H9 (cell line): ENCODE measurements around the gene ANKMY2. TPM values are rescaled to one million over a fixed set of nuclear protein-coding genes. Genes with fewer than 3 reads are reported as not detected.

Experiments
- DNase-seq: peaks from one replicate; pipeline ENCODE4 v3.0.0-alpha.2; 2017
- H2AFZ ChIP-seq: one replicate; pipeline ENCODE4 v1.6.1; 2013; ENCODE audit warnings: mild to moderate bottlenecking, low read length, control low read depth, moderate library complexity
- H2AK5ac ChIP-seq: 2 replicates; pipeline ENCODE4 v1.6.1; 2013; ENCODE audit warnings: low read length, control low read depth, mixed read lengths; ENCODE audit not compliant: insufficient read length
- H2BK120ac ChIP-seq: one replicate; pipeline ENCODE4 v1.6.1; 2013; ENCODE audit warnings: low read depth, mild to moderate bottlenecking, low read length, control low read depth, inconsistent platforms; ENCODE audit not compliant: poor library complexity, severe bottlenecking
- H2BK12ac ChIP-seq: 2 replicates; pipeline ENCODE4 v1.6.1; 2013; ENCODE audit warnings: low read length, control low read depth, mixed read lengths, low read depth; ENCODE audit not compliant: insufficient read length
- H2BK15ac ChIP-seq: 2 replicates; pipeline ENCODE4 v1.6.1; 2013; ENCODE audit warnings: low read depth, low read length, control low read depth
- H2BK20ac ChIP-seq: one replicate; pipeline ENCODE4 v1.6.1; 2013; ENCODE audit warnings: low read depth, mild to moderate bottlenecking, low read length, control low read depth, inconsistent platforms; ENCODE audit not compliant: poor library complexity, severe bottlenecking
- H2BK5ac ChIP-seq: 2 replicates; pipeline ENCODE4 v1.6.1; 2013; ENCODE audit warnings: low read length, control low read depth, mixed read lengths; ENCODE audit not compliant: insufficient read length
- H3K14ac ChIP-seq: 2 replicates; pipeline ENCODE4 v1.6.1; 2013; ENCODE audit warnings: low read length, control low read depth; ENCODE audit not compliant: insufficient read depth
- H3K18ac ChIP-seq: 2 replicates; pipeline ENCODE4 v1.6.1; 2013; ENCODE audit warnings: low read depth, mild to moderate bottlenecking, mixed read lengths, low read length, control low read depth; ENCODE audit not compliant: insufficient read length
- H3K23ac ChIP-seq: 2 replicates; pipeline ENCODE4 v1.6.1; 2013; ENCODE audit warnings: low read length, control low read depth, mixed read lengths, low read depth; ENCODE audit not compliant: insufficient read length
- H3K23me2 ChIP-seq: 2 replicates; pipeline ENCODE4 v1.6.1; 2013; ENCODE audit warnings: low read depth, mild to moderate bottlenecking, mixed read lengths, low read length, control low read depth; ENCODE audit not compliant: insufficient read length, poor library complexity, severe bottlenecking
- H3K27ac ChIP-seq: 2 replicates; pipeline ENCODE4 v1.5.1; 2013; ENCODE audit warnings: low read length, control low read depth, mixed read lengths, low read depth; ENCODE audit not compliant: insufficient read length
- H3K27me3 ChIP-seq: 2 replicates; pipeline ENCODE4 v1.6.1; 2013; ENCODE audit warnings: low read length, control low read depth, inconsistent platforms; ENCODE audit not compliant: insufficient read depth
- H3K4ac ChIP-seq: 2 replicates; pipeline ENCODE4 v1.6.1; 2013; ENCODE audit warnings: low read depth, mild to moderate bottlenecking, control low read depth, inconsistent platforms, low read length, moderate library complexity
- H3K4me1 ChIP-seq: 2 replicates; pipeline ENCODE4 v1.6.1; 2013; ENCODE audit warnings: low read length, control low read depth, inconsistent platforms; ENCODE audit not compliant: insufficient read depth
- H3K4me2 ChIP-seq: 2 replicates; pipeline ENCODE4 v1.6.1; 2013; ENCODE audit warnings: low read length, control low read depth, mixed read lengths; ENCODE audit not compliant: insufficient read length, insufficient read depth
- H3K56ac ChIP-seq: 2 replicates; pipeline ENCODE4 v1.6.1; 2013; ENCODE audit warnings: low read depth, mild to moderate bottlenecking, mixed read lengths, low read length, control low read depth; ENCODE audit not compliant: insufficient read length
- H3K79me1 ChIP-seq: 2 replicates; pipeline ENCODE4 v1.6.1; 2013; ENCODE audit warnings: low read depth, mild to moderate bottlenecking, moderate library complexity, low read length, control low read depth, inconsistent platforms; ENCODE audit not compliant: insufficient read depth, poor library complexity, severe bottlenecking
- H3K79me2 ChIP-seq: 2 replicates; pipeline ENCODE4 v1.6.1; 2013; ENCODE audit warnings: low read length, control low read depth, inconsistent platforms; ENCODE audit not compliant: insufficient read depth
- H3K9ac ChIP-seq: 2 replicates; pipeline ENCODE4 v1.6.1; 2013; ENCODE audit warnings: low read length, control low read depth, mixed read lengths; ENCODE audit not compliant: insufficient read length; ENCODE audit errors: extremely low read depth
- H3K9me3 ChIP-seq: one replicate; pipeline ENCODE4 v1.6.1; 2013; ENCODE audit warnings: low read depth, low read length, inconsistent platforms; ENCODE audit not compliant: control insufficient read depth
- H3T11ph ChIP-seq: one replicate; pipeline ENCODE4 v1.6.1; 2013; ENCODE audit warnings: mild to moderate bottlenecking, low read length, control low read depth, inconsistent platforms
- H4K20me1 ChIP-seq: one replicate; pipeline ENCODE4 v1.6.1; 2013; ENCODE audit not compliant: control insufficient read depth, insufficient read length, insufficient read depth
- H4K5ac ChIP-seq: 2 replicates; pipeline ENCODE4 v1.6.1; 2013; ENCODE audit warnings: low read depth, mild to moderate bottlenecking, mixed read lengths, low read length, control low read depth; ENCODE audit not compliant: insufficient read length
- H4K8ac ChIP-seq: replicated peaks from 2 replicates; pipeline ENCODE4 v1.6.1; 2013; ENCODE audit warnings: low read length, control low read depth, mixed read lengths, low read depth; ENCODE audit not compliant: insufficient read length
- H4K91ac ChIP-seq: 2 replicates; pipeline ENCODE4 v1.6.1; 2013; ENCODE audit warnings: low read depth, mild to moderate bottlenecking, moderate library complexity, mixed read lengths, low read length, control low read depth; ENCODE audit not compliant: insufficient read length
- H3K27ac Mint-ChIP-seq, 3 experiments: 2 replicates in 2 of 3; 3 replicates in 1 of 3; pipeline ENCODE4 v1.8.0; 2020 to 2021; ENCODE audit warnings: mixed read lengths in 3 of 3, mild to moderate bottlenecking in 1 of 3, moderate library complexity in 1 of 3
- H3K27me3 Mint-ChIP-seq: 2 replicates; pipeline ENCODE4 v1.8.0; 2021; ENCODE audit warnings: low read depth, mild to moderate bottlenecking, moderate library complexity, mixed read lengths
- H3K36me3 Mint-ChIP-seq, 3 experiments: 2 replicates in 2 of 3; 3 replicates in 1 of 3; pipeline ENCODE4 v1.8.0; 2020 to 2021; ENCODE audit warnings: low read depth in 3 of 3, mixed read lengths in 3 of 3; ENCODE audit not compliant: insufficient read depth in 1 of 3
- H3K4me1 Mint-ChIP-seq, 2 experiments: 2 replicates each; pipeline ENCODE4 v1.8.0; 2020; ENCODE audit warnings: mixed read lengths in 2 of 2
- H3K4me3 Mint-ChIP-seq, 2 experiments: 2 replicates in 1 of 2; 3 replicates in 1 of 2; pipeline ENCODE4 v1.8.0; 2020 to 2021; ENCODE audit warnings: mild to moderate bottlenecking in 2 of 2, mixed read lengths in 2 of 2, moderate library complexity in 1 of 2
- H3K9me3 Mint-ChIP-seq, 2 experiments: 2 replicates in 1 of 2; 3 replicates in 1 of 2; pipeline ENCODE4 v1.8.0; 2020; ENCODE audit warnings: mild to moderate bottlenecking in 2 of 2, mixed read lengths in 2 of 2, moderate library complexity in 1 of 2
- CTCF ChIP-seq: fragments of 200-600 bp; sonication (generic); conservative IDR thresholded peaks from 3 replicates; pipeline ENCODE4 v1.8.0; 2021; ENCODE audit warnings: antibody characterized with exemption, mild to moderate bottlenecking
- WGBS: extraction: QIAGEN DNeasy Blood & Tissue Kit; methylation state at CpG from one replicate; pipeline ENCODE4 v1.1.7; 2013; ENCODE audit warnings: missing lambda C conversion rate, low lambda C conversion rate, mixed read lengths; ENCODE audit not compliant: insufficient read length; ENCODE audit errors: extremely low coverage; 5-methylcytosine and 5-hydroxymethylcytosine counted together
- total RNA-seq: library from RNA; stranded (reverse); gene quantifications from 2 replicates; pipeline ENCODE4 v1.2.1, GENCODE V29; 2021

ANKMY2 gene
- total RNA-seq, 1 experiment from 2014 or later: 12.7 TPM

GRCh38 chr7:16638282-16639280 is 7.0 kb downstream of the ANKMY2 start:
- Histone ChIP-seq H3K27me3 (no peaks in the 10 kb centered on the region), H3K9ac (no peak overlapping the region), H3K56ac (no peak overlapping the region), H2BK120ac (no peak overlapping the region), H3K23me2 (no peaks in the 10 kb centered on the region), H2AFZ (no peak overlapping the region), H3K9me3 (no peaks in the 10 kb centered on the region), H3K18ac (no peak overlapping the region), H2BK15ac (no peak overlapping the region), H3K79me1 (no peaks in the 10 kb centered on the region), H3K27ac (no peak overlapping the region), H4K8ac (no peak overlapping the region), H4K91ac (no peak overlapping the region), H2BK5ac (no peak overlapping the region), H2BK20ac (no peak overlapping the region), H3K23ac (no peak overlapping the region), H4K5ac (no peak overlapping the region), H3K4me1 (no peaks in the 10 kb centered on the region), H3K79me2 (no peaks in the 10 kb centered on the region), H3T11ph (no peak overlapping the region), H4K20me1 (no peaks in the 10 kb centered on the region), H2AK5ac (no peak overlapping the region), H3K4me2 (no peak overlapping the region), H3K14ac (no peak overlapping the region), H2BK12ac (no peak overlapping the region), H3K4ac (no peak overlapping the region)
- no CpG with 5 or more reads among the region's 7 CpGs for WGBS
- no peaks in the 10 kb centered on the region for H3K27me3 Mint-ChIP-seq
- no peaks in the 10 kb centered on the region; a peak in 3 of 7 replicates for H3K36me3 Mint-ChIP-seq
- no peak for TF ChIP-seq CTCF
- no peak for DNase-seq
- peaks cover 22 to 24% of the 10 kb centered on the region in 2 experiments for H3K4me1 Mint-ChIP-seq
- no peaks in the 10 kb centered on the region for H3K9me3 Mint-ChIP-seq
- H3K4me3 Mint-ChIP-seq: no peak overlapping the region
- peak overlapping the region in 1 of 3 experiments; percentile 12; a peak in 1 of 7 replicates for H3K27ac Mint-ChIP-seq
